B cell (primary cell): ENCODE measurements around the gene DTNBP1.

Source experiments
- CTCF ChIP-seq: fragments of 200-600 bp; IDR thresholded peaks from one replicate; pipeline ENCODE4 v1.8.0; 2022; ENCODE audit warnings: antibody characterized with exemption, mild to moderate bottlenecking
- EZH2 ChIP-seq: IDR thresholded peaks from 2 replicates; pipeline ENCODE4 v1.6.1; 2012; ENCODE audit warnings: borderline replicate concordance, low read depth, mild to moderate bottlenecking, moderate library complexity, low read length; ENCODE audit not compliant: insufficient read depth, poor library complexity, severe bottlenecking

GRCh38 chr6:15498640-15499039, 164.2 kb downstream of the DTNBP1 start:
- TF ChIP-seq CTCF (no peak), EZH2 (no peak)
